HG02852 (cell line): Measurements from ENCODE around the gene DAAM2.

Experiments
- ATAC-seq: cut with Tn5 transposase; IDR thresholded peaks from one replicate; pipeline ENCODE4 v1.9.1; 2021; ENCODE audit warnings: mild to moderate bottlenecking, moderate library complexity; ENCODE audit not compliant: unreplicated experiment

DAAM2 gene

GRCh38 chr6:39816747-39817146 is 24.6 kb downstream of the DAAM2 start:
- no peak for ATAC-seq

- no peak for ATAC-seq
These were observed 26.5 kb downstream of the DAAM2 start for GRCh38 chr6:39818695-39819094.

- ATAC-seq, result no peak
These were observed 27.1 kb downstream of the DAAM2 start for GRCh38 chr6:39819228-39819627.

- no peak for ATAC-seq
These were observed 27.5 kb downstream of the DAAM2 start for GRCh38 chr6:39819676-39820075.

GRCh38 chr6:39820553-39820952 is 28.4 kb downstream of the DAAM2 start:
- no peak for ATAC-seq

GRCh38 chr6:39821046-39821740 is 29.0 kb downstream of the DAAM2 start:
- no peak for ATAC-seq

GRCh38 chr6:39821742-39822532 is 29.8 kb downstream of the DAAM2 start:
- no peak for ATAC-seq

- ATAC-seq, result no peak
These were observed 31.0 kb downstream of the DAAM2 start for GRCh38 chr6:39822846-39823815.

- no peak for ATAC-seq
These were observed 32.1 kb downstream of the DAAM2 start for GRCh38 chr6:39824030-39824926.

- no peak for ATAC-seq
These were observed 37.2 kb downstream of the DAAM2 start for GRCh38 chr6:39829331-39829730.

- ATAC-seq, result no peak
These were observed 38.3 kb downstream of the DAAM2 start for GRCh38 chr6:39830444-39830843.

- ATAC-seq, result no peak
These were observed 39.5 kb downstream of the DAAM2 start for GRCh38 chr6:39831701-39832100.

- no peak for ATAC-seq
These were observed 42.1 kb downstream of the DAAM2 start for GRCh38 chr6:39834278-39834677.

- ATAC-seq, result no peak
These were observed 42.7 kb downstream of the DAAM2 start for GRCh38 chr6:39834866-39835265.

- ATAC-seq, result no peak
These were observed 43.7 kb downstream of the DAAM2 start for GRCh38 chr6:39835821-39836295.

GRCh38 chr6:39836606-39837005 is 44.4 kb downstream of the DAAM2 start:
- ATAC-seq, result no peak

GRCh38 chr6:39839445-39839844 is 47.3 kb downstream of the DAAM2 start:
- ATAC-seq, result no peak

GRCh38 chr6:39840781-39841180 is 48.6 kb downstream of the DAAM2 start:
- ATAC-seq, result no peak

GRCh38 chr6:39841291-39841690 is 49.1 kb downstream of the DAAM2 start:
- no peak for ATAC-seq

- ATAC-seq, result no peak
These were observed 49.7 kb downstream of the DAAM2 start for GRCh38 chr6:39841923-39842322.
